Sigmoid colon (tissue), 7 donors: Measurements from ENCODE around the gene GP1BA. TPM values are rescaled to one million over a fixed set of nuclear protein-coding genes. Genes with fewer than 3 reads are reported as not detected.

Experiments used
- DNase-seq: peaks from one replicate; pipeline ENCODE4 v3.0.0-alpha.2; 2019
- H3K27ac ChIP-seq, 4 donors: fragments of 200-600 bp; sonication (generic); one replicate each; pipeline ENCODE4 v1.5.1; 2016 to 2019; ENCODE audit warnings: mild to moderate bottlenecking in 1 of 4
- H3K27me3 ChIP-seq, 3 donors: fragments of 200-600 bp; sonication (generic); one replicate each; pipeline ENCODE4 v1.5.1; 2019; ENCODE audit warnings: mild to moderate bottlenecking in 1 of 3
- H3K36me3 ChIP-seq, 4 donors: fragments of 200-600 bp; sonication (generic); one replicate each; pipeline ENCODE4 v1.5.1; 2016 to 2019
- H3K4me1 ChIP-seq, 4 donors: fragments of 200-600 bp; sonication (generic); one replicate each; pipeline ENCODE4 v1.5.1; 2017 to 2019
- H3K4me3 ChIP-seq, 4 donors: fragments of 200-600 bp; sonication (generic); one replicate each; pipeline ENCODE4 v1.5.1; 2017 to 2019; ENCODE audit warnings: mild to moderate bottlenecking in 2 of 4, moderate library complexity in 1 of 4
- H3K9me3 ChIP-seq, 4 donors: fragments of 200-600 bp in 3 of 4; sonication (generic) in 3 of 4; one replicate each; pipeline versions ENCODE4 v1.5.1 to v1.6.1; 2013 to 2019
- CTCF ChIP-seq, 4 experiments: fragments of 450-650 bp in 3 of 4; fragments of 200-600 bp in 1 of 4; IDR thresholded peaks; one replicate each; pipeline ENCODE4 v1.5.1; 2016 to 2019; ENCODE audit warnings: antibody characterized with exemption in 4 of 4, mild to moderate bottlenecking in 3 of 4, moderate library complexity in 2 of 4
- EP300 ChIP-seq, 4 donors: sonication (generic); formaldehyde crosslinking; IDR thresholded peaks; one replicate each; pipeline ENCODE4 v1.6.1; 2017; ENCODE audit warnings: antibody characterized with exemption in 4 of 4
- POLR2A ChIP-seq, 2 donors: fragments of 450-650 bp; IDR thresholded peaks; one replicate each; pipeline ENCODE4 v1.6.1; 2016; ENCODE audit warnings: antibody characterized with exemption in 2 of 2, mild to moderate bottlenecking in 2 of 2, moderate library complexity in 2 of 2
- POLR2AphosphoS5 ChIP-seq, 4 donors: sonication (generic); formaldehyde crosslinking; IDR thresholded peaks; one replicate each; pipeline ENCODE4 v1.6.1; 2017; ENCODE audit warnings: antibody characterized with exemption in 4 of 4
- WGBS, 2 donors: extraction: QIAGEN DNeasy Blood & Tissue Kit; methylation state at CpG; one replicate each; pipeline ENCODE4 v1.1.7; 2013; 5-methylcytosine and 5-hydroxymethylcytosine counted together
- intact Hi-C: fragments of 100-400 bp; cut with DNase I; formaldehyde crosslinking; loops from one replicate; pipeline ENCODE4 v1.15.1; 2023
- polyA plus RNA-seq, 3 donors: library from polyadenylated mRNA; stranded (reverse); fragments of 200-250 nt; gene quantifications; one replicate each; pipeline ENCODE4 v1.2.3, GENCODE V29; 2013
- total RNA-seq, 4 donors: library from RNA; depleted of rRNA; stranded (reverse); fragments of >200 nt; gene quantifications; one replicate each; pipeline ENCODE4 v1.1.0, GENCODE V29; 2016
- donor health status: healthy with polysubstance abuse.
- donor health status: Bipolar disorder and iron deficiency.
- donor health status: healthy.

The GP1BA gene
- total RNA-seq: not detected
- 1 to 10 TPM in 1 of 3 donors, not detected in 2; 1.1 TPM for polyA plus RNA-seq

- Histone ChIP-seq H3K4me3 (no peak within 1 kb of the TSS), H3K27ac (no peak within 1 kb of the TSS), H3K27me3 (no peaks in the 10 kb centered on the region), H3K9me3 (no peaks in the 10 kb centered on the region), H3K36me3 (peaks cover 0 to 12% (median 4%) of the 10 kb centered on the region in 4 donors), H3K4me1 (peaks cover 0 to 9% (median 8%) of the 10 kb centered on the region in 4 donors)
- intact Hi-C loops: no loop called here
- TF ChIP-seq EP300 (IDR thresholded peaks at IDR 0.05): no peak
- TF ChIP-seq POLR2AphosphoS5 (IDR thresholded peaks at IDR 0.05): no peak
- TF ChIP-seq POLR2A (IDR thresholded peaks at IDR 0.05): no peak
- TF ChIP-seq CTCF (IDR thresholded peaks at IDR 0.05): no peak
- 73 to 87% methylated on average over 14 of the region's 14 CpGs for WGBS, 2 donors
- no peak for DNase-seq
Observed at GRCh38 chr17:4931963-4932362, at the start of gene GP1BA. Gene GP1BA (plus strand): TSS chr17:4932277. CDS start chr17:4932605, 328 bp downstream.

- intact Hi-C loops: no loop called here
Observed at GRCh38 chr17:4884489-4884888, 47.6 kb upstream of the GP1BA start.

GRCh38 chr17:4886830-4887229 lies 45.2 kb upstream of the GP1BA start:
- DNase-seq: no peak
- intact Hi-C loops: loop anchor here (5.0 kb wide), 2 partner anchors 80 to 175 kb away; partner anchors contain the start of genes ARRB2 and PLD2
- no peak for TF ChIP-seq CTCF (IDR thresholded peaks at IDR 0.05)
- Histone ChIP-seq H3K27ac (no peak overlapping the region), H3K9me3 (no peaks in the 10 kb centered on the region), H3K4me1 (peaks cover 0 to 3% (median under 1%) of the 10 kb centered on the region in 4 donors), H3K36me3 (peaks cover 16 to 69% (median 59%) of the 10 kb centered on the region in 4 donors), H3K4me3 (no peak overlapping the region), H3K27me3 (no peaks in the 10 kb centered on the region)
- 95% methylated on average over 12 of the region's 12 CpGs for WGBS, 2 donors

More at GRCh38 chr17:4884489-4884888, 47.6 kb upstream of the GP1BA start:
- no peak overlapping the region for H3K27ac ChIP-seq
- H3K4me1 ChIP-seq: peaks cover 0 to 4% (median 2%) of the 10 kb centered on the region in 4 donors
- no peak overlapping the region for H3K4me3 ChIP-seq
- DNase-seq: no peak
- TF ChIP-seq EP300 (IDR thresholded peaks at IDR 0.05): no peak
- TF ChIP-seq CTCF (IDR thresholded peaks at IDR 0.05): no peak
- no peak for TF ChIP-seq POLR2AphosphoS5 (IDR thresholded peaks at IDR 0.05)
- TF ChIP-seq POLR2A (IDR thresholded peaks at IDR 0.05): no peak
- 95 to 97% methylated on average over 4 of the region's 4 CpGs for WGBS, 2 donors
- no peaks in the 10 kb centered on the region for H3K9me3 ChIP-seq
- peaks cover 8 to 58% (median 46%) of the 10 kb centered on the region in 4 donors for H3K36me3 ChIP-seq
- no peaks in the 10 kb centered on the region for H3K27me3 ChIP-seq

GRCh38 chr17:4887581-4887980 lies 44.5 kb upstream of the GP1BA start:
- Histone ChIP-seq H3K27ac (no peak overlapping the region), H3K27me3 (no peaks in the 10 kb centered on the region), H3K4me1 (no peaks in the 10 kb centered on the region), H3K4me3 (no peak overlapping the region), H3K36me3 (peaks cover 21 to 77% (median 67%) of the 10 kb centered on the region in 4 donors), H3K9me3 (no peaks in the 10 kb centered on the region)
- intact Hi-C loops: loop anchor here (5.0 kb wide), 2 partner anchors 80 to 175 kb away; partner anchors contain the start of genes ARRB2 and PLD2
- WGBS, 2 donors: 92 to 95% methylated on average over 18 of the region's 18 CpGs
- no peak for DNase-seq
- TF ChIP-seq CTCF (IDR thresholded peaks at IDR 0.05) (no peak), POLR2AphosphoS5 (IDR thresholded peaks at IDR 0.05) (no peak), EP300 (IDR thresholded peaks at IDR 0.05) (no peak), POLR2A (IDR thresholded peaks at IDR 0.05) (no peak)
